HTERT RPE-1 (cell line): ENCODE data around the gene IARS1.

Experiments
- in situ Hi-C: fragments of 300-500 bp; cut with MboI; formaldehyde crosslinking; loops from 4 replicates; pipeline ENCODE4 v1.14.3; 2020; ENCODE audit warnings: low sequenced_read_pairs

The IARS1 gene

GRCh38 chr9:92247296-92247695 is 46.2 kb downstream of the IARS1 start:
- in situ Hi-C loops = no loop called here

GRCh38 chr9:92245005-92245797 is 48.3 kb downstream of the IARS1 start:
- in situ Hi-C loops = no loop called here
